Measurements from ENCODE around the gene C12orf43. TPM values are rescaled to one million over a fixed set of nuclear protein-coding genes. Genes with fewer than 3 reads are reported as not detected.

The C12orf43 gene
- total RNA-seq, 1 donor from 2014 or later = 14.2 TPM

DNA sequence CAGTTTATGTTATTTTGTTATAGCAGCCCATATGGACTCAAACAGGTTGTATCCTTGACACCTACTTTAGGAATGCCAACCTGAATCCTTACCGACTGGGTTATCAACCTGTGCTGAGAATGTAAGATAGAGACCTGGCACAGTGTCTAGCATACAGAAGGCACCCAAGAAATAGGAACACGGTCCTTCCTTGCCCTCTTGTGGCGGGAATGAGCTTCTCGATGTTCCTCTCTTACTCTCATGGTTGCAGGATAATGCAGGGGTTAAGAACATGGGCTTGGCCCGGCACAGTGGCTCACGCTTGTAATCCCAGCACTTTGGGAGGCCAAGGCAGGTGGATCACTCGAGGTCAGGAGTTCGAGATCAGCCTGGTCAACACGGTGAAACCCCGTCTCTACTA lies 6.5 kb downstream of the C12orf43 start:
- no peaks in the 10 kb centered on the region for H3K9me3 Mint-ChIP-seq (ENCODE audit: unreplicated experiment)
- H3K36me3 Mint-ChIP-seq (ENCODE audit: unreplicated experiment) = peaks cover 14% of the 10 kb centered on the region
- H3K27ac Mint-ChIP-seq (ENCODE audit: unreplicated experiment) = no peak overlapping the region
- H3K4me1 Mint-ChIP-seq (ENCODE audit: unreplicated experiment) = peaks cover 2% of the 10 kb centered on the region
- TF ChIP-seq, protein P1, sequence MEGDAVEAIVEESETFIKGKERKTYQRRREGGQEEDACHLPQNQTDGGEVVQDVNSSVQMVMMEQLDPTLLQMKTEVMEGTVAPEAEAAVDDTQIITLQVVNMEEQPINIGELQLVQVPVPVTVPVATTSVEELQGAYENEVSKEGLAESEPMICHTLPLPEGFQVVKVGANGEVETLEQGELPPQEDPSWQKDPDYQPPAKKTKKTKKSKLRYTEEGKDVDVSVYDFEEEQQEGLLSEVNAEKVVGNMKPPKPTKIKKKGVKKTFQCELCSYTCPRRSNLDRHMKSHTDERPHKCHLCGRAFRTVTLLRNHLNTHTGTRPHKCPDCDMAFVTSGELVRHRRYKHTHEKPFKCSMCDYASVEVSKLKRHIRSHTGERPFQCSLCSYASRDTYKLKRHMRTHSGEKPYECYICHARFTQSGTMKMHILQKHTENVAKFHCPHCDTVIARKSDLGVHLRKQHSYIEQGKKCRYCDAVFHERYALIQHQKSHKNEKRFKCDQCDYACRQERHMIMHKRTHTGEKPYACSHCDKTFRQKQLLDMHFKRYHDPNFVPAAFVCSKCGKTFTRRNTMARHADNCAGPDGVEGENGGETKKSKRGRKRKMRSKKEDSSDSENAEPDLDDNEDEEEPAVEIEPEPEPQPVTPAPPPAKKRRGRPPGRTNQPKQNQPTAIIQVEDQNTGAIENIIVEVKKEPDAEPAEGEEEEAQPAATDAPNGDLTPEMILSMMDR (IDR thresholded peaks at IDR 0.05) = peak; percentile 54
- H3K27me3 Mint-ChIP-seq (ENCODE audit: unreplicated experiment) = no peaks in the 10 kb centered on the region
- H3K4me3 Mint-ChIP-seq (ENCODE audit: unreplicated experiment) = no peak overlapping the region
- DNase-seq (ENCODE audit: extremely low spot score, unreplicated experiment) = no peak

DNA sequence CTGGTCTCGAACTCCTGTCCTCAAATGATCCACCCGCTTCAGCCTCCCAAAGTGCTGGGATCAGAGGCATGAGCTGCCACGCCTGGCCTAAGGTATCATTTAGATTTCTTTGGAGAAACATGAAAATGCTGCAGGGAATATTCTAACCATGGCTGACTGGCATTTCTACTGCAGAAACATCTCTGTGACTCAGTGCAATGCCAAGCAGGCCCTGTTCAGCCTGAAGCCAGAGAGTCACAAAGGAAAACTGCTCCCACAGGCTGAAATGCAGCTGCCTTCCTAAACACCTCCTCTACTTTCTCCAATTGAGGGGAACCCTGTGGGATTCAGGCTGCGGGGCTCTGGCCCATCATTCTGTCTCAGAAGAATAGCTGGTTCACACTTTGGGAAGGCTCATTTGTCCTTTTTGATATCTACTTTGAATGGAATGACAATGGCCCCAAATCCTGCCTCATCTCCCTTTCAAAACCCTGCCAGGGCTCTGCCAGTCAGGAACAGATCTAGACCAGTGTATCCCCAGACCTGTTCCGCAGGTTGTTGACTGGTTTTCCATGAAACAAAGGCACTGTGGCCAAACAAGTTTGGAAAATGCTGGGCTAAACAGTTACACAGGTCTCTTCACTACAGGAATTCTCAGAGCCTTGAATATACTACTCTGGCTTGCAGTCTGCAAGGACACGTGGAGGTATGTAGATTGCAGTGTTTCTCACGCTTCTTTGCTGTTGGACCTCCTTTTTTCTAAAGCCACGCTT lies 7.8 kb downstream of the C12orf43 start:
- no peak overlapping the region for H3K27ac Mint-ChIP-seq (ENCODE audit: unreplicated experiment)
- TF ChIP-seq, protein P1 (IDR thresholded peaks at IDR 0.05) = no peak
- H3K27me3 Mint-ChIP-seq (ENCODE audit: unreplicated experiment) = no peaks in the 10 kb centered on the region
- no peak overlapping the region for H3K4me3 Mint-ChIP-seq (ENCODE audit: unreplicated experiment)
- H3K36me3 Mint-ChIP-seq (ENCODE audit: unreplicated experiment) = peaks cover 21% of the 10 kb centered on the region
- H3K4me1 Mint-ChIP-seq (ENCODE audit: unreplicated experiment) = no peaks in the 10 kb centered on the region
- H3K9me3 Mint-ChIP-seq (ENCODE audit: unreplicated experiment) = no peaks in the 10 kb centered on the region
- DNase-seq (ENCODE audit: extremely low spot score, unreplicated experiment) = no peak

DNA sequence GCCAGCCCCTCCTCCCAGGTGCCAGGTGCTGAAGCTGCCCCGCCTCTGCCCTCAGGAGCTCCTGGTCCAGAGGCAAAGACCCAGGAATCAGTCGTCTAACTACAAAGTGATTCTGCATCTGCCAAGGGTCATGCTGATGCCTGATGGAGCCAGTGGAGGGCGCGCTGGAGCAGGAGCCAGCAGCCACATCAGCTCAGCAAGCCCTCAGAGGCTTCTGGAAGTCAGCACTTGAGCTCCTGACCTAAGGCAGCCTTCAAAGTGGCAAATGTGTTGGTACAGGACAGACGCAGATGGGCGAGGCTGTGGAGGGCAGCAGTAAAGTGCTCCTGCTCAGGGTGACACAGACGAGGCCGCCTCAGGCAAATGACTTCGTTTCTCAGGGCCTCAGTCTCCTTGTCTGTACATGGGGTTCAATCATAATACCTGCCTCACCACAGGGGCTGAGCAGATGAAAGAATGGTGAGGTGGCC lies 10.9 kb downstream of the C12orf43 start:
- Mint-ChIP-seq H3K27me3 (ENCODE audit: unreplicated experiment) (no peaks in the 10 kb centered on the region), H3K4me3 (ENCODE audit: unreplicated experiment) (no peak overlapping the region), H3K36me3 (ENCODE audit: unreplicated experiment) (peaks cover 21% of the 10 kb centered on the region), H3K27ac (ENCODE audit: unreplicated experiment) (no peak overlapping the region), H3K9me3 (ENCODE audit: unreplicated experiment) (no peaks in the 10 kb centered on the region), H3K4me1 (ENCODE audit: unreplicated experiment) (no peaks in the 10 kb centered on the region)
- DNase-seq (ENCODE audit: extremely low spot score, unreplicated experiment) = no peak
- TF ChIP-seq, protein P1 (IDR thresholded peaks at IDR 0.05) = peak; percentile 65

DNA sequence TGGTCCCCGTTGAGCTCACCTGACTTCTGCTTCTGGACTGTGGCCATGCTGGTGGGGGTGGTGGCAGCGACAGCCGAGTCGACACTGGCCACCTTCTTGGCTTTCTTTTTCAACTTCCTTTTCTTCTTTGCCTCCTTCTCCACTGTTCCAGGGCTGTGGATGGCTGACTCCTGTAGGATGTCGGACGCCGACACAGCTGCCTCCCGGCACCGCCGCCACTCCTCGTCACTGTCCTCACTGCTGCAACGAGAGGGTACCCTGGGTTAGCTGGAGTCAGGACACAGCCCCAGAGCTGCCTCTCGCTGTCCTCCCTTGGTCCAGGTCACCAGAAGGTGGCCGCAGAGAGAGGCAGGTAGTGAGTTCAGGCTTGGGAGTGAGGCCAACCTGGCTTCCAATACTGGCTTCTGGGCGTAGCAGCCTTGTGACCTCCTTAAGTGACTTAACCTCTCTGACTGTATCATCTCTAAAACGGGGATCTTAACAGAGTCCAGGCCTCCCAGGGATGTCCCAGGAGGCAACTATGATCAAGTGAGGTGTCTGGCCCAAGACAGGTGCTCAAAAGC lies 12.0 kb downstream of the C12orf43 start:
- no peak overlapping the region for H3K27ac Mint-ChIP-seq (ENCODE audit: unreplicated experiment)
- no peak overlapping the region for H3K4me3 Mint-ChIP-seq (ENCODE audit: unreplicated experiment)
- H3K27me3 Mint-ChIP-seq (ENCODE audit: unreplicated experiment) = no peaks in the 10 kb centered on the region
- TF ChIP-seq, protein P1 (IDR thresholded peaks at IDR 0.05) = no peak
- H3K4me1 Mint-ChIP-seq (ENCODE audit: unreplicated experiment) = peaks cover 1% of the 10 kb centered on the region
- DNase-seq (ENCODE audit: extremely low spot score, unreplicated experiment) = no peak
- H3K36me3 Mint-ChIP-seq (ENCODE audit: unreplicated experiment) = peaks cover 21% of the 10 kb centered on the region
- H3K9me3 Mint-ChIP-seq (ENCODE audit: unreplicated experiment) = no peaks in the 10 kb centered on the region

DNA sequence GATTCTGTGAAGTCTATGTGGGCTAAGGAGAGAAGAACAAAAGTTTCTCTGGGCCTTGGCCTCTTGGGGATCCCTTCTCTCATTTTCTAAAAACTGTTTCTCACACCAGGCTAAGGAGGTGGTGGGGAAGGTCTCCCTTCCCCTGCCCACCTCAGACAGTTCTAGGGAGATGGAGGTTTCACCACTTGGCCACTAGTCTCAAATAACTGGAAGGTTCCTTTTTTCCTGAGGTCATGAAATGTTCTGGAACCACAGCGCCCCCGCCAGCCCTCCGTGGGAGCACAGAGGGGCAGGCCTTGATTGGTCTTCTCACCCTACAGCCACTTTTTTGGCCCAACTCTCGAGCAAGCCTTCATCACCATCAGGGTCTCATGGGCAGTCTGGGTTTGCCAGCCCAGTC lies 12.6 kb downstream of the C12orf43 start:
- H3K27ac Mint-ChIP-seq (ENCODE audit: unreplicated experiment) = no peak overlapping the region
- H3K4me3 Mint-ChIP-seq (ENCODE audit: unreplicated experiment) = no peak overlapping the region
- no peaks in the 10 kb centered on the region for H3K9me3 Mint-ChIP-seq (ENCODE audit: unreplicated experiment)
- peaks cover 1% of the 10 kb centered on the region for H3K4me1 Mint-ChIP-seq (ENCODE audit: unreplicated experiment)
- DNase-seq (ENCODE audit: extremely low spot score, unreplicated experiment) = no peak
- H3K36me3 Mint-ChIP-seq (ENCODE audit: unreplicated experiment) = peaks cover 21% of the 10 kb centered on the region
- TF ChIP-seq, protein P1 (IDR thresholded peaks at IDR 0.05) = no peak
- no peaks in the 10 kb centered on the region for H3K27me3 Mint-ChIP-seq (ENCODE audit: unreplicated experiment)

All from osteocyte (in vitro differentiated cells).